HG02973 (cell line): ENCODE results near the gene CDKAL1.
"Not testable (repeated sequence)": the region's sequence is repeated elsewhere in the genome, so short reads cannot be mapped to it uniquely, and the experiment has no call there.

Experiments
- ATAC-seq: cut with Tn5 transposase; IDR thresholded peaks from one replicate; pipeline ENCODE4 v1.9.1; 2021; ENCODE audit warnings: moderate library complexity; ENCODE audit not compliant: unreplicated experiment

The CDKAL1 gene

DNA sequence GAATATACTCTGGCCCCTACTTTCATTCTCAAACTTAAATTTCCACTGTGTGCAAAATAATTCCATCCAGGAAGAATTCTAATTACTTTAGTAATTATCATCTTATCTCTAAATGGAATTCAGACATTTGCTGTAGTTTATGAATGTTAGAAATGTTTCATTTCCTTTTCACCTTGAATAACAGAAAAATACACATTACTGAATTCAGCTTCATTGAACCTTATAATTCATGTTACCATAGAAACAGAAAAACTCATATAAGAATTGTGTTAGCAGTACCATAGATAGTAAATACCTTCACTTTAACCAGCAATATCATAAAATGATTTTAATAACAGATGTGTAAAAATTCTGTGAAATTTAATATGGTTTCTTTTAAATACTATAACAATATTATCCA, 514.9 kb downstream of the CDKAL1 start:
- no peak for ATAC-seq

DNA sequence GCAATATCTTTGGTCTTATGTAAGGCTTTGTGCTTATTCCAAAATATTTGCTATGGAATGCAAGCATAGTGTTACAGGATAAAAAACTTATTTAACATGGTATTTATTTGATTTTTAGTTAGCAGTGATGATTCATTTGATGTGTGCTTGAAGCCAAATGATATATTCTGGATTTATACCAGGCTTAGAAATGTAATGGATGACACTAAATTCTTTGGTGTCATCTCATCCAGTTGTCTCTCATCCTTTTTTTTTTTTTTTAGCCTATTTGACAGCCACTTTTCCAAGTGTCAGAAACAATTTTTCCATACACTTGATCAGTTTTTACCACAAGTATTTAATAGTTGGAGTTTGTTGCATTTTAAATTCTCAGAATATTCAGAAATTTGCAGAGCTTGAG, 515.3 kb downstream of the CDKAL1 start:
- ATAC-seq, result no peak

DNA sequence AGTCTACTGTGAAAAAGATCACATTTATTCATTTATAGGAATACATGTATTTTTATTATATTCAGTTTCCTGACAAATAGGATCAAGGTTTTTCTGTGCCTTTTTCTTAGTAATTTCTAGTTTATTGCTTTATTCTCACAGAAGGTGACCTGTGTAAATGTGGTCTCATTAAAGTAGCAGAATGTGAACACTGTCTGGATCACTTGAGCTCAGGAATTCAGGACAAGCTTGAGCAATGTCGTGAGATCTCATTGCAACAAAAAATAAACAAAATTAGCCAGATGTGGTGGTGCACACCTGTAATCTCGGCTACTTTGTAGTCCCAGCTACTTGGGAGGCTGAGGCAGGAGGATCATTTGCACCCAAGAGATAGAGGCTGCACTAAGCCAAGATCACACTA, 516.7 kb downstream of the CDKAL1 start:
- ATAC-seq, result no peak

DNA sequence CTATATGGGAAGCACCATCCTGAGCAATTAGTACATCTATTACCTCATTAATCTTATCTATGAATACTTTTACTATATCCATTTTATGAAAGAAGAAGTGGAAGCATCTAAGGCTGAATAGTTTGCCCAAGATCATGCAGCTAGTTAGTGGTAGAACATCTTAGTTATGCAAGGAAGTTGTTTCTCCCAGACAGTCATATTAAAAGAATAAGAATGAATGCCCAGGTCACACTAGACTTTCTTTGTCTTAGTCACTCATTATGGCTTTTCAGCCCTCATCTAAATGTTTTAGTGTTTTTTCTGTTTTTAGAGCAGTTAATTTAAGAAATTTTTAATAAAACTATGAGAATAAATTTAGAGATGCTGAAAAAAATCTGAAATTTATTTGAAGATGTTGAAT, 517.5 kb downstream of the CDKAL1 start:
- peak; percentile 54 for ATAC-seq

DNA sequence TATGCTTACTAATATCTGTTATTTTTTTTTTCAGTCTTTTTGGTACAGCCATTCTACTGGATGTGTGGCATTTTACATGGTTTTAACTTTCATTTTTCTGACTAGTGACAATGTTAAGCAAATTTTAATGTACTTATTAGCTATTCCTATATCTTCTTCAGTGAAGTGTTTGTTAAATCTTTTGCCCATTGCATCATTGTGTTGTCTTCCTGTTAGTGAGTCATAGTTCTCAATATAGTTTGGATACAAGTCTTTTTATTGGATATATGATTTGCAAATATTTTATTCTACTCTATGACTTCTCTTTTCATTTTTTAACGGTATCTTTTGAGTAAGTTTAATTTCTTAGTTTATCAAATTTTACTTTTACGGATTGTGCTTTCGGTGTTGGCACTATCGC, 519.4 kb downstream of the CDKAL1 start:
- ATAC-seq, result no peak

DNA sequence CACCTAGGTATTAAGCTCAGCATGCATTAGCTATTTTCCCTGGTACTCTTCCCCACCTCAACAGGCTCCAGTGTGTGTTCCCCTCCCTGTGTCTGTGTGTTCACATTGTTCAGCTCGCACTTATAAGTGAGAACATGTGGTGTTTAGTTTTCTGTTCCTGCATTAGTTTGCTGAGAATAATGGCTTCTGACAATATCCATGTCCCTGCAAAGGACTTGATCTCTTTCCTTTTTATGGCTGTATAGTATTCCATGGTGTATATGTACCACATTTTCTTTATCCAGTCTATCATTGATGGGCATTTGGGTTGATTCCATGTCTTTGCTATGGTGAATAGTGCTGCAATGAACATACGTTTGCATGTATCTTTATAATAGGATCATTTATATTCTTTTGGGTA, 521.2 kb downstream of the CDKAL1 start:
- not testable (repeated sequence) for ATAC-seq

DNA sequence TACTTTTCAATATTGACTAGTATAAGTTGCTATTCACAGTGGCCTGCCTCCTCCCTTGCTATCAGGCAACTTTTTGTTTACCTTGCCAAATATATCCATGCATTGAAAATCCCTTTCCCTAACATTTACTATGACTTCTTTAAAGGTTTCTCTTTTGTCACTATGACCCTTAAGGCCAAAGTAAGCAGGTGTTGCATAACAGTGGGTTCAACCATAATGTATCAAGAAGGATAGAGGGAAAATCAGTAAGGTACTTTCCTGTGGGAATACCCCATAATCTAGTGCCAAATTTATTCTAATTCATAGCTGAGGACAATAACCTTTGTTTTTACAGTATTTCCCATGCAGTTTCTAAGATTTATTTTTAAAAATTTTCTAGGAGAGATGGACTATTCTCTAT, 527.6 kb downstream of the CDKAL1 start:
- no peak for ATAC-seq

DNA sequence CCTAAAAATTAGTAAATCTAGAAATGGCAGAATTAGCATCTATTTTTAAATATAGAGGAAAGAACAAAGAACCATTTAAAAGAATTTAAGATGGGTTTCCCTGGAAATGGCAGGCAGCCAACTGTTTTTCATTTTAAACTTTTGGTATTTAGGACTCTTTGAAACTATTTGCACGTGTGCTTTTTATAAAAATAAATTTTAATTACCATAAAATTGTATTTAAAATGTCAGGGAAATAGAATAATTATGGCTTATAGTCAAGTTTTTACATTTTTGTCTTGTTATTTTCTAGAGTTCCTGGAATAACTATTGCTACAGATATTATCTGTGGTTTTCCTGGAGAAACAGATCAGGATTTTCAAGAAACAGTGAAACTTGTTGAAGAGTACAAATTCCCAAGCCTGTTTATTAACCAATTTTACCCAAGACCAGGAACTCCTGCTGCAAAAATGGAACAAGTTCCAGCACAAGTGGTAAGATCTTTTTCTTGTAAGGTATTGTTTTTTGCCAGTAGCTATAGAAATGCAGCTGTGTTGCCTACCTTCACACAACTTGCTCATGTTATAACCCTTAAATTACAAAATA, 530.6 kb downstream of the CDKAL1 start:
- no peak for ATAC-seq

DNA sequence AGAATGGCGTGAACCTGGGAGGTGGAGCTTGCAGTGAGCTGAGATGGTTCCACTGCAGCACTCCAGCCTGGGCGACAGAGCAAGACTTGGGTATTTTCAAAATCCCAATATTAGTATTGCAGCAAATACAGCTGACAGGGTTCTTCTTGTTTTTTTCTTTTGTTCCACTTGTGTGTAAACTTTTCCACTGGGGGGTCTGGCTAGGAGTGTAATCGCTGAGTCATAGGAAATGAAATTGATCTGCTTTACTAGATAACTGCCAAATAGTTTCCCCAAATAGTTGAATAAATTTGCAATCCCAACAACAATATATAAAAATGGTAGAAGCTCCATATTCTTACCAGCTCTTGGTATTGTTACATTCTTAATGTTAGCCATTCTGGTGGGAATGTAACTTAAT, 533.3 kb downstream of the CDKAL1 start:
- ATAC-seq, result no peak

DNA sequence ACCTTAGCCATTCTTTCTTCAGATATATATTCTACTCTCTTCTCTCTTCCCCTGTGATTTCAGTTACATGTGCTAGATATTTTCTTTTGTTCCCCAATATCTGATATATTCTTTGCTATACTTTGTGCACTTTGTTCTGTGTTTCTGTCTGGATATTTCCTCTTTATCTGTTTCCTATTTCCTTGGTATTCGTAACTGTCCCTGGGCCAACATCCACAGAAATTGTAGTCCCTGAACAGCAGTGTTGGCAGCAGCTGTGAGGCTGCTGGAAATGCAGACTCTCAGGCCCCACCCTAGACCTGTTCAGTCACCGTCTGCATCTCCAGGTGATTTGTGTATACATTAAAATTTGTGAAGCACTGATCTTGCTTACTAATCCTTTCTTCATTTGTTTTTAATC, 536.4 kb downstream of the CDKAL1 start:
- ATAC-seq, result no peak

DNA sequence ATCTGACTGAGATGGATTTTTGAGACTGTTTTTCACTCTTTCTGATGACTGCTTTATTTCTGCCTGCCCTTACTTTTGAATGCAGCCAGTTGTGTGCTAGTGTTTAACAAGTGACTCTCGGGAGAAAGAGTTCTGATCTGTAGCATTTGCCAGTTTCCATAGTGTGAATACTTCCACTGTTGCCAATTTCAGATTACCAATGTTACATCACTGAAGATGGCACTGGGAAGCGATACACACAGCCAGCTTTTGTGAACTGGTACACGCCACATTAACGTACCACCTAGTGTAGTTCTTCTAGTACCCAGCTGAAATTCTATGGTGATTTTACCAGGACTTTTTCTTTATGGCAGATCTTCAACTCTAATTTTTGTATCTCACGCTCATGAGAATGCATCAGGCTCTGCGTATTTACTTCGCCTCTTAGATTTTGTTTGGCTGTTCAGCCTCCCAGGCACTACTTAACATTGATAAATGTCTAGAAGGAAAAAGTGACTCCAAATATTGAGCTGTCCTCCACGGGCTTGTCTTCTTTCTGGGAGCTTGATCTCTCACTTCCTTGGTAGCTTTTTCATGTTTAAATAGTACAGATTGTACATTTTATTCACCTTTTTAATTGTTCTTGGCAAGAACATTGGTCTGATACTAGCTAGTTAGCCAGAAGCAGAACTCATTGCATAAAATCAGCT, 537.7 kb downstream of the CDKAL1 start:
- ATAC-seq, result no peak

DNA sequence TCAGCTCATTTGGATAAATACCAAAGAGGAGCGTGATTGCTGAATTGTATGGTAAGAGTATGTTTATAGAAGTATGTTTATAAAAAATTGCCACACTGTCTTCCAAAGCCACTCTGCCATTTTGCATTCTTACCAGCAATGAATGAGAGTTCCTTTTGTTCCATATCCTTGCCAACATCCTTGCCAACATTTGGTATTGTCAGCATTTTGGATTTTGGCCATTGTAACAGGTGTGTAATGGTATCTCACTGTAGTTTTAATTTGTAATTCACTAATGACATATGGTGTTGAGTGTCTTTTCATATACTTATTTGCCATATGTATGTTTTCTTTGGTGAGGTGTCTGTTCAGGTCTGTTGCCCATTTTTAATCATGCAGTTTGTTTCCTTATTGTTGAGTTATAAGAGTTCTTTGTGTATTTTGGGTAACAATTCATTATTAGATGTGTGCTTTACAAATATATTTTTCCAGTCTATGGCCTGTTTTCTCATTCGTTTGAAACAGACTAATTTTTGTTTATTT, 539.1 kb downstream of the CDKAL1 start:
- no peak for ATAC-seq

DNA sequence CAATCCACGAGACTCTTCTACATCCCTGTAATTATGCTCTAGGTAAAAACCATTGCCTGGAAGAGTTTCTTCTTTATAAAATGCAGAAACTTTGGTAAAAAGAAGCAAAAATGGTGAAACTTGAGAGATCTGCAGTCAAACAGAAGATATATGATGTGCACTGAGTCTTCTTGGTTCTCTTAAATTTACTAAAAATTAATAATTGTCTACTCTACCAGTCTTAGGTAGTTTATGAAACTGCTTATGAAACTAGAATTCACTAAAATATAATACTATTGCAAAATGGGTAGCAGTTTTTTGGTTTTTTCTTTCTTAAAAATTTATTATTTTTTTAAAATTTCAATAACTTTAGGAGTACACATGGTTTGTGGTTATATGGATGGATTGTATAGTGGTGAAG, 540.2 kb downstream of the CDKAL1 start:
- ATAC-seq, result no peak

DNA sequence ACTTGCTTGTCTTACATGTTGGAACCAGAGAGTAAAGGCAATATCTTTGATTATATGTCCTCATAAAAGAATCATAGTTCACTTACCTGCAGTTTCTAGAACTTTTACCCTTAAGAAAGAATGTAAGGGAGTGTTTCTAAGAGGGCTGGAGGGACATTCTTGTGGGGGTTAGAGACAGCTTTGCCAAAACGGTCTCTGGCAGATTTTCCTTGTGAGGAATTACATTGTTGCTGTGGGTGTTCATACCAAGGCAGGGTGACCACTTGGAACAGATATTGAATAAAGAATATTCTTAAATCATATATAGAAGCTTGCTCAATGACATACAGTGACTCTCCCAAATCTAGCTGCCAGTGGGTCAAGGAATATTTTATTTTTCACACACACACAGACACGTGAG, 541.7 kb downstream of the CDKAL1 start:
- no peak for ATAC-seq

DNA sequence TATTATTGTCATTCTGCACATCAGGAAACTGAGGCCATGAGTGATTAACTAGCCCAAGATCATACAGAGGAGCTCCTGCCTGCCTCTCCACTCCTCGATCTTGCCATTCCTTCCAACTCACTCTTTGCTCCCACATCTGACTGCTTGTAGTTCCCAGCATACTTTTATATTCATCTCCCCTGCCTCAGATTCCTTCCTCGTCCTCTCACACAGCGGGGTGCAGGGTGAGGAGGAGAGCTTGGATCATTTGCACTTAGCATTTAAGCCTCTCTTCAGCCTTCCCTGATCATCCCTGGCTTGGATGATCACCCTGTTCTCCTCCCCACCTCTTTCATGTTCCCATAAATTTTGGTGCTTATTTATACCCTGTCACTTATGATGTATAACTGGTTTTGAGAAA, 544.2 kb downstream of the CDKAL1 start:
- ATAC-seq, result no peak

DNA sequence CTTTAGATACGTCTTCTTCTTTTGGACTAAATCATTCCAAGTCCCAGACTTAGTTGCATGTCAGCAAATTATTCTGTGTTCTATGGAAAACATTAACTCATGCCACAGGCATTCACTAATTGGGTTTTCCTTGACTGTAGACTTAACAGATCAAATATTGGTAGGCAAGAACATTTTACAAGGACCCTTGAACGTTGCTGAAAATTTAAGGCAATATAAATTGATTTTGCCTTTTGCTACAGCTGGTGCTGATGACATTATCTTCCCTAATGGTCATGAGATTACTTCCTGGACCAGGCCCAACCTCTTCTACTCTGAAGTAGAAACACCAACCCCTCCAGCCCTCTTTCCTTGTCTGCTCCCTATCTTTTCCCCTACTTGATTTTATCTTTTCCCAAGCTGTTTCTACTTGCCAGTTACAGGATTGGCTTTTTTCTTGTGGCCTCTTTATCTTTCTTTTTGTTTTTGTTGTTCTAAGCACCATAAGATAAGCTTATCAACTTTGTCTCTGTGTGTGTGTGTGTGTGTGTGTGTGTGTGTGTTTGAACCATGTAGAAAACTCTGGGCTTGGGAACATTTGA, 545.3 kb downstream of the CDKAL1 start:
- ATAC-seq, result no peak

DNA sequence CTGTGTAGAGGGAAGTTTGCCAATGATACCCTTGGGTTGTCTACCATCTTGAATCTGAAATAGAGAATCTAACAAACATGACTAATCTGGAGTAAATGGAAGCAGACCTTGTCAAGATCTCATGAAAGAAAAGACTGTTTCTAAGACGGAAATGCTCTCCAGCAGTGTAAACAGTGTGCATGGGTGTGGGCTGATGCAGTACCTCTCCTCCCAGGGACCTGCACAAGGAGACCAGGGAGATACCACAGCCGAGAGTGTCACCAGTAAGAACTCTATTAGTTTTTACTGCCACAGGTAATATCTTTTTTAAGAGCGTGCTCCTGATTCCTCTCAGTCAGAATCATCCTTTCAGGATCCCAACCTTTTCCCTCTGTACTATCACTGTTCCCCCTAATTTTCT, 546.0 kb downstream of the CDKAL1 start:
- ATAC-seq, result no peak

DNA sequence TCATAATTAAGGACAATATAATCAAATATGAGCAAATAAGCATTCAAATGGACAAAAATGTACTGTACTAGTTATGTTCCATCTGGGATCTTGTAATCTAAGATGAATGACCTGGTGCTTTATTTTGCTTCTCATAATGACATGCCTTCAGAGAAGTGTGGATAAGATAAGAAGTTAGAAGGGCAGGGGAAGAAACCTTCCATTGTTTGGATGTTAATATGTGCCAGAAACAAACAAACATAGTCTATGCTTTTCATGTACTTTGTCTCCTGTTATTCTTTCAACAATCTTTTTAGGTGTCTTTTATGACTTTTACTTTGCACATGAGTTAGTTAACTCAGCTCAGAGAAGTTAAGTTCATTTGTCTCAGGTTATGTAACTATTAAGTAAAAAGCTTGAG, 547.8 kb downstream of the CDKAL1 start:
- ATAC-seq, result no peak

DNA sequence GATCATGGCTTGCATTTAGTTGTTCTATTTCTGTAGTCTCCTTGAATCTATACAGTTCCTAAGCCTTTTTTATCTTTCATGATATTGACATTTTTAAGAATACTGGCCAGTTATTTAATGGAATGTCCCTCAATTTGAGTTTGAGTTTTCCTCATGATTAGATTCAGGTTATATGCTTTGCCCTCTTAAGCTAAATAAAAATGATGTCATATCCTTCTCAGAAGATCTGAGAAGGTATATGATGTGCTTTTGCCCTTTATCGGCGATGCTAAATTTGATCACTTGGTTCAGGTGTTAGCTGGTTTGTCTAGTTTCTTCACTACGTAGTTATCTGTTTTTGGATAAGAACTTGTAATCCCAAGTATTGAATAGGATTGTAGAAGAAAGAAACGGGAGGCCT, 549.5 kb downstream of the CDKAL1 start:
- ATAC-seq, result no peak

DNA sequence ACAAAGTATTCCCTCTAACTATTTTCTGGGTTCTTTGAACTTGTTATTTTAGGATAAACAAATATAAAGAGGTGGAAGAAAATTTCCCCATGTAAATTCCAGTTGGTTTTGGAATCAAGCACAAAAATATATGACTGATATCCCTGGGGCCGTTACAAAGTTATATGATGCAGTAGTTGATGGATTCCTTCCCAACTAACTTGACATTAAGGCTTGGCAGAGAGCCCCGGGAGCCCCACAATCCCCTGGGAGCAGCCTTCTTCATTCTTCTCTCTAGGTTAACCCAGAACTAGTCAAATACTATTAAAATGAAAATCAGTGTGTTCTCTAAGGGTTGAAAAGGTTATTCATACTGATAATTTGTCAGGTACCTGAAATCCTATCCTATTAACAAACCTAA, 550.4 kb downstream of the CDKAL1 start:
- no peak for ATAC-seq

DNA sequence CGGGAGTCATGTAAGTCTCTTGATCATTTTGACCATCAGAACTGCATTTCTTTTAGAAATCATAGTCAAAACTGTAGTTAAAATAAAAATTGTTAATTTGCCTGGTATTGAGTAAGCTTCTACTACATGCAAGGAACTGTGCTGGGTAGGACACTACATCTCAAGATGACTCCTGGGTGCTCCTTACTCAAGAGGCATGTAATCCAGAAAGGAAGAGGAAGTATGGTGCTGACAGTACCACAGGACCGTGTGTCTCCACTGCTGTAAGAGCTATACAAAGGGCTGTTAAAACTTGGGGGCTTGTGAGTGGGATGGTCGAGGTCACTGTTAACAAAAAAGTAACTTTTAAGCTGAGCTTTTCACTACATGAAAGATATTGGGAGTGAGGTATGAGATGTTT, 551.0 kb downstream of the CDKAL1 start:
- ATAC-seq, result no peak

DNA sequence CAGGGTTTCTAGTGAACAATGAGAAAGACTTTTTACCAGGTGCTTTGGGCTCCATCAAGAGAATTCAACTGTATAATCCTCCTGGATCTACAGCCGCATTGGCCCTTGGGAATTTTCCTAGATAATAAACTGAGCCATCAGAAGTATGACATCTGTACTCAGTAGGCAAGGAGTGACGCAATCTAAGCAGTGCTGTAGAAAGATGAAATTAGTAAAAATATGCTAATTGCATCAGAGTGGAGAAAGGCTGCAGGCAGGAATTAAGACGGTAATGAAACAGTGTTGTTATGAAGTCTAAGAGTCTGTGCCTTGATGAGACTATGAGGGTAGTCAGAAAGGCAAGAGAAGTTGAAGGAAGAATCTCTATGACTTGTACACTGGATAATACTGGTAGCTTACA, 551.4 kb downstream of the CDKAL1 start:
- no peak for ATAC-seq

DNA sequence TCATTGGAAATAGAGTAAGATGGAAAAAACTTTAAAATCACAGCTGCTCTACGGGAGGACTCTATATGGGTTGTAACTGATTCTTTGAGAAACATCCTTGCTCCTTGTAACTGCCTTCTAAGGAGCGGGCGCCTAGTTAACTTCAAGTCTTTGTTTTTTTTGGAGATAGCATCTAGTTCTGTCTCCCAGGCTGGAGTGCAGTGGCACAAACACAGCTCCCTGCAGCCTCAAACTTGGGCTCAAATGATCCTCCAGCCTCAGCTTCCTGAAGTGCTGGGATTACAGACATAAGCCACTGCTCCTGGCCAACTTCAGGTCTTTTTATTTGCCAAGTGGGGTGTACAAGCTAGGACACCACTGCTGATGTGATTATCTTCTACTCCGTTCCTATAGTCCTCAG, 552.9 kb downstream of the CDKAL1 start:
- ATAC-seq, result no peak
